GM12875 (cell line): ENCODE data around the gene IKZF2.

Experiments used
- H3K4me3 ChIP-seq: one replicate; pipeline ENCODE4 v1.5.1; 2011; ENCODE audit warnings: low read depth, low read length, control low read depth
- TF ChIP-seq, protein P1 (sequence below): IDR thresholded peaks from 2 replicates; pipeline ENCODE4 v1.5.1; 2011; ENCODE audit warnings: low read depth, mild to moderate bottlenecking, control low read depth, inconsistent platforms, low read length, moderate library complexity, borderline replicate concordance; ENCODE audit not compliant: insufficient read depth

IKZF2 gene

DNA sequence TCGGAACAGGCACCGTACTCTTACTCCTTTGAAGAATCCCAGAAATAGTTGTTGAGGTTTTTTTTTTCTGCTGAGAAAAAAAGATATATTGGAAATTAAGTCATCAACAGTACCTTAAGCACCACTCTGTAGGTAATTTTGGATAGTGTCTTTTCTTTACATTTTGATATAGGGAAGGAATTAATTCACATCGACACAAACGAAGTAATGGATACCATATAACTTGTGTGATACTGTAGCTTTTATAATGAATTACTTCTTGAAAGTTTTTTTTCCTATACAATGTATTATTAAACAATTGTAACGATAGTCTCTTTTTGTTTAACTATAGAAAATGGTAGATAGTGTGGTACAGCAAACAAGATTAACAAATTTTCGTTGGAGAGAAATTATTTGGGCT, 1.5 kb upstream of the IKZF2 start:
- H3K4me3 ChIP-seq, result peak overlapping the region; percentile 80
- TF ChIP-seq, protein P1, sequence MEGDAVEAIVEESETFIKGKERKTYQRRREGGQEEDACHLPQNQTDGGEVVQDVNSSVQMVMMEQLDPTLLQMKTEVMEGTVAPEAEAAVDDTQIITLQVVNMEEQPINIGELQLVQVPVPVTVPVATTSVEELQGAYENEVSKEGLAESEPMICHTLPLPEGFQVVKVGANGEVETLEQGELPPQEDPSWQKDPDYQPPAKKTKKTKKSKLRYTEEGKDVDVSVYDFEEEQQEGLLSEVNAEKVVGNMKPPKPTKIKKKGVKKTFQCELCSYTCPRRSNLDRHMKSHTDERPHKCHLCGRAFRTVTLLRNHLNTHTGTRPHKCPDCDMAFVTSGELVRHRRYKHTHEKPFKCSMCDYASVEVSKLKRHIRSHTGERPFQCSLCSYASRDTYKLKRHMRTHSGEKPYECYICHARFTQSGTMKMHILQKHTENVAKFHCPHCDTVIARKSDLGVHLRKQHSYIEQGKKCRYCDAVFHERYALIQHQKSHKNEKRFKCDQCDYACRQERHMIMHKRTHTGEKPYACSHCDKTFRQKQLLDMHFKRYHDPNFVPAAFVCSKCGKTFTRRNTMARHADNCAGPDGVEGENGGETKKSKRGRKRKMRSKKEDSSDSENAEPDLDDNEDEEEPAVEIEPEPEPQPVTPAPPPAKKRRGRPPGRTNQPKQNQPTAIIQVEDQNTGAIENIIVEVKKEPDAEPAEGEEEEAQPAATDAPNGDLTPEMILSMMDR, result no peak

DNA sequence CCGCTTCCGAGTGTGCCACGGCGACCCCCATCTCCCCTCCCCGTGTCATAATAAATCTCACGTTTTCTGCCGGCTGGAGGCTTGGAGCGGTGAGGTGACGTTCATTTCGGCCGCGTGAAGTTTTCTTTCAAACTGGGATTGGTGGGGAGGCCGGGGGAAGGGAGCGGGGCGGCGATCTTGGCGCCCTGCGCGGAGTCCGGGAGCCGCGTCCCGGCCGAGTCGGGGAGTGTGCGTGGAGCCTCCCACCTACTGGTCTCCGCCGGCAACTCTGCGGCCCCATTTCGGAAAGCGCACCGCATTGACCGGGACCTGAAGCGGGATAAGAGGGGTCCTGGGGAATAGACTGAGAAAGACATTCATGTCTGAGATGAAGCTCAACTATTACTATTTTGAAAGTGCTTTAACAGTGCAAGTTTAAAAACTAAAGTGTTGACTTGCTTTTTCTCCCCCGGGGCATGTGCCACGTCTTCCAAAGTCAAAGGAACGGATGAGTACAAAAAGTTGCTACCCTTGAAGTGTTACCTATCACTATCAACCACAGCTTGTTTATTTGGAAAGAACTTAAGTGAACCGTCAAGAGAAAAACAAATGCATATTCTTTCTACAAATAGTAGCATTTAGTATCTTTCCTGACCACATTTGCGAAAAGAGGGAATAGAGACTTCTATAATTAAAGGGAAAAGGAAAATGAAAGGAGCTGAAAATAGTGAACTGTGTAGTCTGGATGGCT, 818 bp upstream of the IKZF2 start:
- peak overlapping the region; percentile 80 for H3K4me3 ChIP-seq

DNA sequence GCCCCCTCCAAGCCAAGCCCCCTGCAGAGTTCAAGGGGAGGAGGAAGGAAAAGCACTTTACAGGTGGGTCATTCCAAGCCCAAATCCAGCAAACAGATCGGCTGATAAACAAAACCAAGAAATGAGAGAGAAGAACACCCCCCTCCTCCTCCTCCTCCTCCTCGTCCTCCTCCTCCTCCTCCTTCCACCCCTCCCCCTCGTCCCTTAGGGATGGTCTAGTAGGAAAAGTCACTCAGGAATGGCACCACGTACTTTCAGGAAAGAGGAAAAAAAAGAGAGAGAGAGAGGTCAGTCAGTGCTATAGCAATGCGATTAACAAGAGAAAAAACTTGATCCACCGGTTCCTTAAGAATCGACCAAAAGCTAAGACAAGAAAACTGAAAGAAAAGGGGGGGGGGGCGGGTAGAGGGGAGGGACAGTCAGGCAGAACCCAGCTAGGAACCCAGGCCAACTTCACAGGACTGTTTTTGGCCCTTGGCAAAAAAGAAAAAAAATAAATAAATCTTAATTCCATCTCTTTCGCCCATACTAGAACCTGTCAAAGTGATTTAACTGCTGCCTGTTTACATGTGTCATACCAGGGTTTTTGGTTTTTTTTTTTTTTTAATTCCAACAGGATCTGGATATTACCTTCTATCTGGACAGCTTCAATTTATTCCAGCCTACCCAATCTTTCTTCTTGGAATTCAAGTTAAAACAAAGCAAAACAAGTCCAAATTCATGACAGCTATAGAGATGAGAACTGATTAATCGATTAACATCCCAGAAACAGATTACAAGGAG, 906 bp downstream of the IKZF2 start:
- peak overlapping the region; percentile 61 for H3K4me3 ChIP-seq
- TF ChIP-seq, protein P1, result no peak

More for the DNA sequence above, 818 bp upstream of the IKZF2 start:
- TF ChIP-seq, protein P1, result no peak

DNA sequence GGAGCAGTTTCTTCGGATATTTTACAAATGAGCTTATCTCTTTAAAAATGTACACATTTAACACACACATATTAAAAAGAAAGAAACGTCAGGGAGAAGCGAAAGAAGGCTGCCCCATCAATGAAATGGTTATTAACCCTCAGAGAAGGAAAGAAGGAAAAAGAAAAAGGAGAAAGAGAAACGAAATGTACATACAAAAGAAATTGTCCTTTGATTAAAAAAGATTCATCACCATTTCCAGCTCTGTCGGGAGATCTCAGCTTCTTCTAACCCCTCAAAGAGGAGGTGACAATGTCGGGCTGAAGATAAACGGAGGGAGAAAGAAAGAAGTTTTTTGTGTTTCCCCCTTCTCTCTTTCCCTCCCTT, 1.5 kb downstream of the IKZF2 start:
- TF ChIP-seq, protein P1, result no peak

DNA sequence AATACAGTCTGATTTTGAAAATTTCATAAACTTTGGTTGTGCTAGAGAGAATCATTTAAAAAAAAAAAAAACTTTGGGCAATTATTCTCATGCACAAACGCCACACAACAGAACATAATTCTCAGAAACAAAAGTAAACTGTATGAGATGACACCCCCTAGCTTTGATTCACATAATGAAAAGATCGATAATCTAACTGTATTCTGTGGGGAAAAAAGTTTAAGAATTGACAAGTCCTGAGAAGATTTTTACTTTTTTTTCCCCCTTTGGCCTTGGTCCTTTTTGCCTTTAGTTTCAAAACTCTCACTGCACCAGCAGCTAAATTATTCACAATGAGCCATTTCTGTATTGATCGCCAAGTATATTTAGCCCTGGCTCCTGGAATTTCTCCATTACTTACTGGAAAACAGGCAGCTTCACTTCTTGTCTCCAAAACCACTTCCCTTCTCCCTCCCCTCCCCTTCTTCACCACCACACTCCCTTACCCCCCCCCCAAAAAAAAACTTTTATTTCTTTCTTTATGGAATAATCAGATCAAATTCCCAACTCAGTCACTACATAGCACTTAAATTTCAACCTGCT, 2.0 kb downstream of the IKZF2 start:
- peak overlapping the region; percentile 61 for H3K4me3 ChIP-seq
- TF ChIP-seq, protein P1, result no peak

More for the DNA sequence above, 1.5 kb downstream of the IKZF2 start:
- H3K4me3 ChIP-seq, result peak overlapping the region; percentile 61

DNA sequence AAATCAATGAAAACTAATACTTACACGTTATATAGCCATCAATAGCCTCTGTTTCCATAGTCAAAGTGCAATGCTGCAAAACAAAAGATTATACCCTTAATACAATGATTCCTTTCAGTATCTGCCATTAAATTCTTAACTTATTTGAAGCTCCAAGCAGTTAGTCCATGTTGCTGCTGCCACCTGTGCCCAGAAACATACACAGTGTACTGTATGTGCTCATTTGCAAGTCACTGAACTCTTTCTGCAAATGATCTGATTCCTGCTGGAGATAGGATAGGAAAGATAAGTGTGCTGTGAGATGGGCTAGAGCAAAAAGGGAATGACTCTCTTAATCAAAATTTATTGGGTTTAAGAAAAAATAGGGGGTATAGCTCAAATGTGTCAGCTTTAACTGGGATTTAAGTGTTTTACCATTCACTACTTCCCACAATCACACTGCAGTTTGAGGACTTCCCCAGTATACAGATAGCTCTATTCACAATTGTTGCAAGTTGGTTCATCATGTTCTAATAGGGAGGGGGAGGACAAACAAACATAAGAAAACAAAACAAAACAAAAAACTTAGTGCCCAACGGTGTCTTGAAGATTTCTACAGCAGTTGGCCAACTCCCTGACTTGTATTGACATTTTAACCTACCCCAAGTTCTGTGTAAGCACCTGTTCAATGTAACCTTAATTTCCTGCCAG, 2.7 kb downstream of the IKZF2 start:
- TF ChIP-seq, protein P1, result no peak
- H3K4me3 ChIP-seq, result peak overlapping the region; percentile 61
